ENCODE measurements around the gene C7.
"Not testable (repeated sequence)": the region's sequence is repeated elsewhere in the genome, so short reads cannot be mapped to it uniquely, and the experiment has no call there.

The C7 gene

GRCh38 chr5:40991981-40992559 is 82.8 kb downstream of the C7 start:
- no peak for DNase-seq

- DNase-seq = no peak
Observed at GRCh38 chr5:40995801-40996586, 86.7 kb downstream of the C7 start.

GRCh38 chr5:40999142-40999541 is 89.8 kb downstream of the C7 start:
- no peak for DNase-seq

- no peak for DNase-seq
Observed at GRCh38 chr5:40999966-41000365, 90.7 kb downstream of the C7 start.

GRCh38 chr5:41003670-41004376 is 94.5 kb downstream of the C7 start:
- DNase-seq = no peak

- no peak for DNase-seq
Observed at GRCh38 chr5:41004931-41005330, 95.6 kb downstream of the C7 start.

- no peak for DNase-seq
Observed at GRCh38 chr5:41009232-41009631, 99.9 kb downstream of the C7 start.

GRCh38 chr5:41010572-41010971 is 101.3 kb downstream of the C7 start:
- DNase-seq = no peak

- no peak for DNase-seq
Observed at GRCh38 chr5:41012318-41012717, 103.0 kb downstream of the C7 start.

- DNase-seq = not testable (repeated sequence)
Observed at GRCh38 chr5:41022600-41022999, 113.3 kb downstream of the C7 start.

Data from stimulated activated CD4-positive, alpha-beta T cell treated with anti-CD3 and anti-CD28 coated beads, Interleukin-12 subunit alpha, Interleukin-12 subunit beta, amount 100 ng/mL, for 4 hours (primary cell).